ENCODE data around the gene BRIX1.

DNA sequence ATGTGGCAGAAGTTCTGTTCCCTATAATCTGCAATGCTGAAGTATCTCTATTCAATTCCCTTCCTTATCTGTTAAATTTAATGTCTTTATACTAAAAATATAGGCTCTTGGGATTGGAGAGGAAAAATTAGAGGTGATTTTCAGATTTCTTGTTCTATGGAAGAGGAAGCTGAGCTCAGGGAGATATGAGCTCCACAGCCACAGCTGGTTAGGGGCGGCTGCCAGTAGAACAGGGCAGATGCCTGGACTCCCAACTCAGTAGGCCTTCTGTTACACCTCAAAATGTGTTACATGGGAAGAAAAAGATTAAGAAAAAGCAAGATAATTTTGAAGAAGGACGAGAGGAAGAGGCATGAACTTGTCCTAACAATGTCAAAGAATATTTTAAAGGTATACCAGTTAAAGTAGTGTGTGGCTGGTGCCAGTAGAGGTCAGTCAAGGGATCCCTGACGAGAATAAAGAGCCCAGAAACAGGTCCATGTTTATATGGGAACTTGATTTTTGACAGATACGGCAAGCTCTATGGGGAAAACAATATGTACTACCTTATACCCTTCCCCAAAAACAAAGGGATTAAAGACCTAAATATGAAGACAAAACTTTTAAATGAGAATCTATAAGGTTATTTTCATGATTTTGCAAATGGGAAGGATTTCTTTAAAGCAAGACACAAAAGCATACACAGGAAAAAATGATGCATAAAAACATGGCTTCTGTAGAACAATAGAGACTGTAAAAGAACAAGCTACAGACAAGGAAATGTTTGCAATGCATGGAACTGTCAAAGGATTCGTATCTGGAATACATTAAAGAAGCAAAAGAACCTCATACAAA lies 42.6 kb downstream of the BRIX1 start:
- TF ChIP-seq, protein P1, sequence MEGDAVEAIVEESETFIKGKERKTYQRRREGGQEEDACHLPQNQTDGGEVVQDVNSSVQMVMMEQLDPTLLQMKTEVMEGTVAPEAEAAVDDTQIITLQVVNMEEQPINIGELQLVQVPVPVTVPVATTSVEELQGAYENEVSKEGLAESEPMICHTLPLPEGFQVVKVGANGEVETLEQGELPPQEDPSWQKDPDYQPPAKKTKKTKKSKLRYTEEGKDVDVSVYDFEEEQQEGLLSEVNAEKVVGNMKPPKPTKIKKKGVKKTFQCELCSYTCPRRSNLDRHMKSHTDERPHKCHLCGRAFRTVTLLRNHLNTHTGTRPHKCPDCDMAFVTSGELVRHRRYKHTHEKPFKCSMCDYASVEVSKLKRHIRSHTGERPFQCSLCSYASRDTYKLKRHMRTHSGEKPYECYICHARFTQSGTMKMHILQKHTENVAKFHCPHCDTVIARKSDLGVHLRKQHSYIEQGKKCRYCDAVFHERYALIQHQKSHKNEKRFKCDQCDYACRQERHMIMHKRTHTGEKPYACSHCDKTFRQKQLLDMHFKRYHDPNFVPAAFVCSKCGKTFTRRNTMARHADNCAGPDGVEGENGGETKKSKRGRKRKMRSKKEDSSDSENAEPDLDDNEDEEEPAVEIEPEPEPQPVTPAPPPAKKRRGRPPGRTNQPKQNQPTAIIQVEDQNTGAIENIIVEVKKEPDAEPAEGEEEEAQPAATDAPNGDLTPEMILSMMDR (IDR thresholded peaks at IDR 0.05), result peak; percentile 22 to 54 (median 38)
- no peak for TF ChIP-seq POLR2A (IDR thresholded peaks at IDR 0.05)
